HCT116 (cell line): Measurements from ENCODE around the gene SHISA6.

Experiments used
- CEBPB ChIP-seq: IDR thresholded peaks from 2 replicates; pipeline ENCODE4 v1.6.1; 2012; ENCODE audit warnings: low read depth
- EZH2 ChIP-seq: fragments of 200-600 bp; sonication (generic); IDR thresholded peaks from 2 replicates; pipeline ENCODE4 v1.6.1; 2017; ENCODE audit warnings: antibody characterized with exemption, mixed run types
- EZH2phosphoT487 ChIP-seq: fragments of 200-600 bp; IDR thresholded peaks from 2 replicates; pipeline ENCODE4 v1.6.1; 2018; ENCODE audit warnings: antibody characterized with exemption, borderline replicate concordance
- JUND ChIP-seq: IDR thresholded peaks from 2 replicates; pipeline ENCODE4 v1.6.1; 2012
- POLR2A ChIP-seq: IDR thresholded peaks from 2 replicates; pipeline ENCODE4 v1.7.0; 2011; ENCODE audit warnings: borderline replicate concordance; ENCODE audit not compliant: insufficient read depth, insufficient read length; ENCODE audit errors: extremely low read depth
- POLR2AphosphoS5 ChIP-seq: IDR thresholded peaks from 2 replicates; pipeline ENCODE4 v1.6.1; 2011; ENCODE audit warnings: mild to moderate bottlenecking, low read depth, low read length, moderate library complexity
- RAD21 ChIP-seq: IDR thresholded peaks from 2 replicates; pipeline ENCODE4 v1.6.1; 2012; ENCODE audit warnings: low read depth, mild to moderate bottlenecking
- YY1 ChIP-seq: IDR thresholded peaks from 2 replicates; pipeline ENCODE4 v1.6.1; 2011; ENCODE audit warnings: low read length, low read depth, moderate library complexity, mild to moderate bottlenecking; ENCODE audit not compliant: insufficient replicate concordance; ENCODE audit errors: extremely low read depth
- TF ChIP-seq, protein P1 (sequence below), 3 experiments: fragments of 200-600 bp in 1 of 3; sonication (generic) in 1 of 3; IDR thresholded peaks in 2 of 3; conservative IDR thresholded peaks in 1 of 3; 2 replicates each; pipeline ENCODE4 v1.5.1; 2012 to 2017; ENCODE audit warnings: low read depth in 2 of 3, low read length in 2 of 3, antibody characterized with exemption in 1 of 3, borderline replicate concordance in 1 of 3, control low read depth in 1 of 3, mild to moderate bottlenecking in 1 of 3, mixed read lengths in 1 of 3, mixed run types in 1 of 3, moderate library complexity in 1 of 3; ENCODE audit not compliant: insufficient read depth in 1 of 3
- TF ChIP-seq, protein P2 (sequence below): IDR thresholded peaks from 2 replicates; pipeline ENCODE4 v1.6.1; 2011; ENCODE audit warnings: mild to moderate bottlenecking, low read length, moderate library complexity; ENCODE audit not compliant: insufficient replicate concordance; ENCODE audit errors: extremely low read depth
- TF ChIP-seq, protein P3 (sequence below): IDR thresholded peaks from 2 replicates; pipeline ENCODE4 v1.6.1; 2012

DNA sequence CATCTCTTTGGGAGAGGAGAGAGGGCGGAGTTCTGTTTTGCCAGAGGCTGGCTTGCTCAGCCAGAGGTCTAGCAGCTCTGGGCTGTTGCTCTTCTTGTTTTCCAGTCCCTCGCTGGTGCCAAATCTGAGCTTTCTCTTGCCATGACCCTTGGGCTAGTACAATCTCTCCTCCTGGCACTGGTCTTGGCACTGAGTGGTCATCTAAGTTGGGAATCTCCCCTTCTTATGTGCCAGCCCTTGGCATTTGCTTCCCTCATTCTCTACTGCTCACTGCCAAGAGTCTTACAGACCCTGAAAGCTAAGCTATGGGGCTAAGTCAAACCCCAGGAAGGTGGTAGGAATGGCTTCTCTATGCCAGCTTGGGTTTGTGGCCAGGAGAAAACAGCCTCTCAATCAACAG lies 148.6 kb downstream of the SHISA6 start:
- no peak for TF ChIP-seq POLR2AphosphoS5
- TF ChIP-seq, protein P1, sequence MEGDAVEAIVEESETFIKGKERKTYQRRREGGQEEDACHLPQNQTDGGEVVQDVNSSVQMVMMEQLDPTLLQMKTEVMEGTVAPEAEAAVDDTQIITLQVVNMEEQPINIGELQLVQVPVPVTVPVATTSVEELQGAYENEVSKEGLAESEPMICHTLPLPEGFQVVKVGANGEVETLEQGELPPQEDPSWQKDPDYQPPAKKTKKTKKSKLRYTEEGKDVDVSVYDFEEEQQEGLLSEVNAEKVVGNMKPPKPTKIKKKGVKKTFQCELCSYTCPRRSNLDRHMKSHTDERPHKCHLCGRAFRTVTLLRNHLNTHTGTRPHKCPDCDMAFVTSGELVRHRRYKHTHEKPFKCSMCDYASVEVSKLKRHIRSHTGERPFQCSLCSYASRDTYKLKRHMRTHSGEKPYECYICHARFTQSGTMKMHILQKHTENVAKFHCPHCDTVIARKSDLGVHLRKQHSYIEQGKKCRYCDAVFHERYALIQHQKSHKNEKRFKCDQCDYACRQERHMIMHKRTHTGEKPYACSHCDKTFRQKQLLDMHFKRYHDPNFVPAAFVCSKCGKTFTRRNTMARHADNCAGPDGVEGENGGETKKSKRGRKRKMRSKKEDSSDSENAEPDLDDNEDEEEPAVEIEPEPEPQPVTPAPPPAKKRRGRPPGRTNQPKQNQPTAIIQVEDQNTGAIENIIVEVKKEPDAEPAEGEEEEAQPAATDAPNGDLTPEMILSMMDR (IDR thresholded peaks at IDR 0.05 in 2 of 3, conservative IDR thresholded peaks at IDR 0.05 in 1 of 3; ENCODE audit: borderline replicate concordance in 1 of 3, insufficient read depth in 1 of 3, low read depth in 2 of 3, low read length in 2 of 3), result no peak
- no peak for TF ChIP-seq EZH2phosphoT487
- no peak for TF ChIP-seq EZH2
- no peak for TF ChIP-seq JUND
- TF ChIP-seq, protein P2, sequence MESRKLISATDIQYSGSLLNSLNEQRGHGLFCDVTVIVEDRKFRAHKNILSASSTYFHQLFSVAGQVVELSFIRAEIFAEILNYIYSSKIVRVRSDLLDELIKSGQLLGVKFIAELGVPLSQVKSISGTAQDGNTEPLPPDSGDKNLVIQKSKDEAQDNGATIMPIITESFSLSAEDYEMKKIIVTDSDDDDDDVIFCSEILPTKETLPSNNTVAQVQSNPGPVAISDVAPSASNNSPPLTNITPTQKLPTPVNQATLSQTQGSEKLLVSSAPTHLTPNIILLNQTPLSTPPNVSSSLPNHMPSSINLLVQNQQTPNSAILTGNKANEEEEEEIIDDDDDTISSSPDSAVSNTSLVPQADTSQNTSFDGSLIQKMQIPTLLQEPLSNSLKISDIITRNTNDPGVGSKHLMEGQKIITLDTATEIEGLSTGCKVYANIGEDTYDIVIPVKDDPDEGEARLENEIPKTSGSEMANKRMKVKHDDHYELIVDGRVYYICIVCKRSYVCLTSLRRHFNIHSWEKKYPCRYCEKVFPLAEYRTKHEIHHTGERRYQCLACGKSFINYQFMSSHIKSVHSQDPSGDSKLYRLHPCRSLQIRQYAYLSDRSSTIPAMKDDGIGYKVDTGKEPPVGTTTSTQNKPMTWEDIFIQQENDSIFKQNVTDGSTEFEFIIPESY, result no peak
- TF ChIP-seq POLR2A, result no peak
- TF ChIP-seq CEBPB, result no peak
- TF ChIP-seq YY1, result no peak
- no peak for TF ChIP-seq RAD21
- TF ChIP-seq, protein P3, sequence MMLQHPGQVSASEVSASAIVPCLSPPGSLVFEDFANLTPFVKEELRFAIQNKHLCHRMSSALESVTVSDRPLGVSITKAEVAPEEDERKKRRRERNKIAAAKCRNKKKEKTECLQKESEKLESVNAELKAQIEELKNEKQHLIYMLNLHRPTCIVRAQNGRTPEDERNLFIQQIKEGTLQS, result no peak
